ENCODE measurements around the gene DNAJC30. TPM values are rescaled to one million over a fixed set of nuclear protein-coding genes. Genes with fewer than 3 reads are reported as not detected.

The DNAJC30 gene
- polyA plus RNA-seq, 1 of the 3 experiments (the other 2 are of a cell fraction): 11.0 TPM

GRCh38 chr7:73727952-73728351 is 44.7 kb upstream of the DNAJC30 start:
- no peak for DNase-seq
- no peak for TF ChIP-seq RAD21 (IDR thresholded peaks at IDR 0.05; ENCODE audit: low read length)
- TF ChIP-seq RXRA (IDR thresholded peaks at IDR 0.05; ENCODE audit: borderline replicate concordance, low read depth): no peak
- no peak for TF ChIP-seq POLR2AphosphoS5 (IDR thresholded peaks at IDR 0.05; ENCODE audit: low read depth, low read length)
- TF ChIP-seq NFIC (IDR thresholded peaks at IDR 0.05; ENCODE audit: borderline replicate concordance): no peak
- no peak for TF ChIP-seq PBX3 (IDR thresholded peaks at IDR 0.05)
- no peak for TF ChIP-seq GATA2 (CRISPR knock-in tag; IDR thresholded peaks at IDR 0.05)
- no peak for TF ChIP-seq GABPA (IDR thresholded peaks at IDR 0.05; ENCODE audit: low read depth)
- no peak for TF ChIP-seq MAX (IDR thresholded peaks at IDR 0.05; ENCODE audit: low read depth)
- TF ChIP-seq RCOR1 (IDR thresholded peaks at IDR 0.05; ENCODE audit: low read length): no peak
- TF ChIP-seq ELF1 (IDR thresholded peaks at IDR 0.05): no peak
- no peak for TF ChIP-seq MXI1 (IDR thresholded peaks at IDR 0.05; ENCODE audit: low read depth, low read length)
- TF ChIP-seq ZBTB33 (IDR thresholded peaks at IDR 0.05; ENCODE audit: borderline replicate concordance, low read depth): no peak
- TF ChIP-seq TEAD4 (IDR thresholded peaks at IDR 0.05; ENCODE audit: borderline replicate concordance, insufficient read depth): no peak
- Histone ChIP-seq H4K20me1 (ENCODE audit: insufficient read depth) (no peaks in the 10 kb centered on the region), H3K9ac (no peak overlapping the region), H3K4me3 (ENCODE audit: low read depth in 2 of 2, low read length in 1 of 2) (no peak overlapping the region), H3K27ac (ENCODE audit: low read depth in 2 of 2, low read length in 1 of 2) (no peak overlapping the region), H3K27me3 (ENCODE audit: insufficient read depth) (no peaks in the 10 kb centered on the region), H3F3A (replicated peaks; ENCODE audit: insufficient read depth) (peaks cover 6% of the 10 kb centered on the region), H3K9me2 (no peaks in the 10 kb centered on the region), H3K9me3 (no peaks in the 10 kb centered on the region), H3K36me3 (replicated peaks in 1 of 2; ENCODE audit: control insufficient read depth in 1 of 2, insufficient read depth in 2 of 2, low read length in 1 of 2) (no peaks in the 10 kb centered on the region), H3K4me2 (no peak overlapping the region), H2AFZ (ENCODE audit: low read depth) (no peak overlapping the region), H3K4me1 (ENCODE audit: control insufficient read depth in 1 of 2, insufficient read depth in 2 of 2, low read depth in 1 of 2, low read length in 1 of 2) (no peaks in the 10 kb centered on the region), H3K79me2 (ENCODE audit: insufficient read depth) (no peaks in the 10 kb centered on the region)
- ChIA-PET CTCF (interaction anchor here (1.0 to 12.8 kb wide), 4 partner anchors 60 to 120 kb away, joined by 4 to 272 read pairs (median 6); no protein-coding TSS in a partner anchor), POLR2A (interaction anchor here (1.2 kb wide), 1 partner anchor 11 kb away, joined by 3 read pairs; the partner anchor contains the start of gene ABHD11)
- 70% methylated on average over 3 of the region's 3 CpGs for WGBS (ENCODE audit: low lambda C conversion rate)

- Histone ChIP-seq H3K27ac (ENCODE audit: low read depth in 2 of 2, low read length in 1 of 2) (no peak overlapping the region), H3F3A (replicated peaks; ENCODE audit: insufficient read depth) (peaks cover 6% of the 10 kb centered on the region), H3K79me2 (ENCODE audit: insufficient read depth) (no peaks in the 10 kb centered on the region), H3K9me2 (no peaks in the 10 kb centered on the region), H3K9me3 (no peaks in the 10 kb centered on the region), H3K27me3 (ENCODE audit: insufficient read depth) (no peaks in the 10 kb centered on the region), H3K36me3 (replicated peaks in 1 of 2; ENCODE audit: control insufficient read depth in 1 of 2, insufficient read depth in 2 of 2, low read length in 1 of 2) (no peaks in the 10 kb centered on the region), H3K4me2 (no peak overlapping the region), H3K4me1 (ENCODE audit: control insufficient read depth in 1 of 2, insufficient read depth in 2 of 2, low read depth in 1 of 2, low read length in 1 of 2) (peaks cover 5 to 8% of the 10 kb centered on the region in 2 experiments; a peak in 2 of 4 replicates), H3K9ac (no peak overlapping the region), H4K20me1 (ENCODE audit: insufficient read depth) (no peaks in the 10 kb centered on the region), H2AFZ (ENCODE audit: low read depth) (no peak overlapping the region), H3K4me3 (ENCODE audit: low read depth in 2 of 2, low read length in 1 of 2) (no peak overlapping the region)
- 68% methylated on average over 1 of the region's 1 CpG for WGBS (ENCODE audit: low lambda C conversion rate)
- ChIA-PET POLR2A (interaction anchor here (0.6 to 1.0 kb wide), 3 partner anchors 58 to 119 kb away, joined by 3 to 4 read pairs (median 3); no protein-coding TSS in a partner anchor), CTCF (interaction anchor here (0.6 to 8.6 kb wide), 35 partner anchors 9 to 308 kb away, joined by 3 to 326 read pairs (median 7); partner anchors contain the start of genes ABHD11, METTL27 and VPS37D)
- no peak for DNase-seq
- TF ChIP-seq CTCF (IDR thresholded peaks at IDR 0.05) (no peak), RFX5 (IDR thresholded peaks at IDR 0.05; ENCODE audit: low read length) (no peak), USF2 (IDR thresholded peaks at IDR 0.05; ENCODE audit: borderline replicate concordance, low read depth, low read length) (no peak), TAF1 (IDR thresholded peaks at IDR 0.05; ENCODE audit: borderline replicate concordance, low read depth, low read length) (no peak), ZBTB33 (IDR thresholded peaks at IDR 0.05; ENCODE audit: borderline replicate concordance, low read depth) (no peak), POLR2AphosphoS5 (IDR thresholded peaks at IDR 0.05; ENCODE audit: low read depth, low read length) (no peak), SIN3A (IDR thresholded peaks at IDR 0.05; ENCODE audit: borderline replicate concordance, low read depth, low read length) (no peak), USF1 (IDR thresholded peaks at IDR 0.05; ENCODE audit: borderline replicate concordance, low read depth) (no peak)
Observed at GRCh38 chr7:73726083-73726466, 42.8 kb upstream of the DNAJC30 start.

All from SK-N-SH (cell line).